ENCODE measurements around the gene LAMA2. TPM values are rescaled to one million over a fixed set of nuclear protein-coding genes. Genes with fewer than 3 reads are reported as not detected.
"Not testable (repeated sequence)": the region's sequence is repeated elsewhere in the genome, so short reads cannot be mapped to it uniquely, and the experiment has no call there.

The LAMA2 gene
- total RNA-seq, 1 donor from 2014 or later: 1.8 TPM

- no peak for DNase-seq (ENCODE audit: low read depth, low spot score)
Measured at GRCh38 chr6:129007701-129008373, 124.9 kb downstream of the LAMA2 start.

GRCh38 chr6:129008591-129008990 is 125.7 kb downstream of the LAMA2 start:
- no peak for DNase-seq (ENCODE audit: low read depth, low spot score)

DNA sequence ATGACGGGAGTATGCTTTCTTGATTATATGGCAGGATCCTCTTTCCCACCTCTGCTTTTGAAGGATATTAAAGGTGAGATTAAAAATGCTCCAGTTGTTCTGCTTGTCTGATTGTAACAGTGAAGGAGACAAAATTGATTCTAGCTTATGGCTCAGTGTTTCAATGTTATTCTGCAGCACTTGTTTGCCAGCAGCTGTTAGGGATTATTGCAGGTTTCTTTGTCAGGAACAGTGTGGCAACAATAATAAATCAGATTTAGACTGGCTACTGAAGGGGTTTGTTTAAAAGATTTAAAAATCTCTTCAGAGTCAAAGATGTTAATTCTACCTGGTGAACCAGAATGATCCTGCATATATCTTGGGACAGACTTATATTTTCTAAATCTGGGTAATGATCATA is 126.9 kb downstream of the LAMA2 start:
- DNase-seq (ENCODE audit: low read depth, low spot score): no peak

DNA sequence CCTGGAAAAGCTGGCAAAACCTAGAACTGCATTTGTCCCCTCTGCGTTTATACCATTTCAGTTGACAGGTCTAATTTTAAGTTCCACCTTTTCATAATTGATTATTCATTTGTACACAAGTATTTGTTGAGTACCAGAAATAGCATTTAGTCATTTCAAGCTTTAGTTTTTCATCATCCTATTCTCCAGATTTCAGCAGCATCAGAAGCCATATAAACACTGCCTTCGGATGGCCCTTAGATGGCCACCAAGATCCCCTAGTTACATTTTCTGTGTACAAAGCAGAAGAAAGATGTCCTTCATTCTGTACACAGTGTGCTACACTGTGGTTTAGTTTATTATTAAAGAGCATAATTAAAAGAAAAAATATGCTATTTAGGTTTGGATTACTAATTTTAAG is 131.4 kb downstream of the LAMA2 start:
- no peak for DNase-seq (ENCODE audit: low read depth, low spot score)

GRCh38 chr6:129015721-129016120 is 132.8 kb downstream of the LAMA2 start:
- no peak for DNase-seq (ENCODE audit: low read depth, low spot score)

GRCh38 chr6:129016844-129017243 is 133.9 kb downstream of the LAMA2 start:
- DNase-seq (ENCODE audit: low read depth, low spot score): no peak

DNA sequence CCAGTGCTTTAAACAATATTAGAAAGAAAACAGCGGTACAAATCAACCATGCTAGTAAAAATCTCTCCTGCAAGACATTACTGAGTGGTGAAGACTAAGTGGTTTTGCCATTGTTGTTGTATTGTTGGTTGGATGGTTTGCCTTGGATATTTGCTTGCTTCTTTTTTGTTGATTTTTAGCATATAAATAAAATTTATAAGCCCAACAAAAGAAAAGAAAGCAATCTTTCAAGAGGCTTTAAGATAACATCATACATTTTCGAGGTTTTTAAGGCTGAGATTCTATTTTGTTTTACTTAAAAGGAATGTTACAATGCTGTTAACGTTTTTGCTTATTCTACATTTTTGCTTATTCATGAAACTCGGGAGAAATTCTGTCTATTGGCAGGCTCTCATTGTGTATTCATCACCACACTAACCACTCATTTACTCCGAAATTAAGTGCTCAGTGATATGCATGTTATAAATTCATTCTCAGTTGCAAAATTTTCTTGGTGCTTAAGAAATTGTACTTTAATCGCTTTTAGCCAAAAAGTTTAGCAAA is 139.1 kb downstream of the LAMA2 start:
- DNase-seq (ENCODE audit: low read depth, low spot score): no peak

- no peak for DNase-seq (ENCODE audit: low read depth, low spot score)
Measured at GRCh38 chr6:129026601-129027000, 143.7 kb downstream of the LAMA2 start.

DNA sequence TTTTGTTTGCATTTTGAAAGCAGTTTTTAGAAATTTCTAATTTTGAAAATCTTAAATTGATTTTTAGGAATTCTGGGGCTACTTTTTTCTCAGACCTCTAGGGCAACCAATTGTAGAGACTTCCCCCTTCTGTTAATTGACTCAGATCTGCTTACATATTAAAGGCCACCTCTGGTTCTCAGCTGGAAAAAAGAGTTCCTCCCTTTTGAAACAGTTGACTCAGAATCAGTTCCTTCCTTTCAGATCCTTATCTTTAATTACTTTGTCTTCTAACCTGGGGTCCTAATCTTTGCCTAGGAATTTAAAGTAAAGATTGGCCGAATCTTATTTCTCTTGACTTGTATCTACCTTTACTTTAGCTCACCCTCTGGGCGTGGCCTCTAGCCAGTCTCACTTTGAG is 146.8 kb downstream of the LAMA2 start:
- no peak for DNase-seq (ENCODE audit: low read depth, low spot score)

- no peak for DNase-seq (ENCODE audit: low read depth, low spot score)
Measured at GRCh38 chr6:129030215-129030614, 147.3 kb downstream of the LAMA2 start.

GRCh38 chr6:129031051-129031599 is 148.2 kb downstream of the LAMA2 start:
- no peak for DNase-seq (ENCODE audit: low read depth, low spot score)

DNA sequence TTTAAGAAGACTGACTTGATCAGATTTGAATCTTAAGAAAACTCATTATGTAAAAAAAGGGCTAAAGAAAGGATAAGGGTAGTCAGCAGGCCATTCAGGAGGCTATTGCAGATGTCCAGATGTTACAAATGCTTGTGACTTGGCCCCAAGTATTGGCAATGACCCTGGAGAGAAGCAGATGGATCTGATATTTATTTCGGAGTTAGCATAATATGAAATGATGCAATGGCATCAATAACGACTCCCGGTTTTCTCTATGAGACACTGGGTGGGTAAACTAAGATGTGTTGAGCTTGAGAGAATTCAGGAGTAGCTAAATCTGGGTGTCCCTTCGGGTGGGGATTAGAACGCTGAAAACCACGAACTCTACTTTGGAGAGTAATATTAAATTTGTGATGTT is 149.7 kb downstream of the LAMA2 start:
- DNase-seq (ENCODE audit: low read depth, low spot score): no peak

DNA sequence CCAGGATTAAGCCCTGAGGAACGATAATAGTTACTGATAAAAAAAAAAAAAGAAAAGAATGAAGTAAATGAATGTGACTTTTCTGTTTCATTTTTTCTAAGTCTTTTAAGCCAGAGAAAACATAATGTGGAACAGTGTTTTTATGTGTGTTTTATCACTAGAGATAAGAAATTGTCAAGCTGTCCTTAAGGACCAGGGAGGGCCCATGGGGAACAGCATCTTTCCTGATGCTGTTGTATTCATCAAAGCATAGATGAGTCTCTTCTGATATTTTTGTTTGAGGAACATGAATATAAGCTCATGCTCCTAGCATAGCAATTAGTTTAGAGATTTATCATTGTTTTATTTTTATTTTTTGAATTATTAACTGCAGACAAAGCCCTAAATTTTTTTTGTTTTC is 150.2 kb downstream of the LAMA2 start:
- DNase-seq (ENCODE audit: low read depth, low spot score): no peak

DNA sequence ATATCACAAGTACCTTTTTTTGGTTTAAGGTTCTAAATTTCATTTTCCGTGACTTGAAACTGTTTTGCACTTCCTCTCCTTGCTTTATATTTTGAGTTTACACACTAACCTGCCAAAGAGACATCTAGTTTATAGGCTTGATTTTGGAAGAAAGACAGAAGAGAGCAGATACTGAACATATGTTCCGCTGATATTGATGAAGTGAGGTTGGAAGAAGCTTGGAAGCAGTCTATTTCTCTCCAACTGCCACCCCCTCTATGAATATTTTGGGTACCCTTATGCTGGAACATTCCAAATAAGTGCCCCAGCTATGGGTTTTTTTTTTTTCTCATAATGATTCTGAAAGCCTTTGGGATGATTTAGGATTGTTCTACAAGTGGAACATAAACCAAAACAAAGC is 150.6 kb downstream of the LAMA2 start:
- no peak for DNase-seq (ENCODE audit: low read depth, low spot score)

- no peak for DNase-seq (ENCODE audit: low read depth, low spot score)
Measured at GRCh38 chr6:129041563-129041962, 158.6 kb downstream of the LAMA2 start.

GRCh38 chr6:129046526-129046925 is 163.6 kb downstream of the LAMA2 start:
- no peak for DNase-seq (ENCODE audit: low read depth, low spot score)

GRCh38 chr6:129047834-129048233 is 164.9 kb downstream of the LAMA2 start:
- no peak for DNase-seq (ENCODE audit: low read depth, low spot score)

DNA sequence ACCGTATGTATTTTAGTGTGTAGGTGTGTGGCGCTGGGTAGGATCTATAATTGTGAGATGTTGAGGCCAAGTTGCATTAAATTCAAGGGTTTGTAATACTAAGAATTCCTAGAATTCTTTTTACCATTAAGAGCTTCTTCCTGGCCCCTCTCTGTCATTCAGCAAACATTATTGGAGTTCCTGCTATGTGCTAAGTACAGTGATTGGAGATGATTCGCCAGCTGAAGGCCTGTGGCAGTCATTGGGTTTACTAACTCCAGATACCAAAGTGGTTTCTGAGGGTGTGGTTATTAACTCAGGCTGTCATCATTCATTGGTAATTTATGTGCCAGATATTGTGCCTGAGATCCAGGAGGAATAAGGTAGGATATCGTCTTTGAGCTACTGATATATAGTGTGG is 167.1 kb downstream of the LAMA2 start:
- DNase-seq (ENCODE audit: low read depth, low spot score): no peak

- not testable (repeated sequence) for DNase-seq (ENCODE audit: low read depth, low spot score)
Measured at GRCh38 chr6:129053143-129053542, 170.2 kb downstream of the LAMA2 start.

DNA sequence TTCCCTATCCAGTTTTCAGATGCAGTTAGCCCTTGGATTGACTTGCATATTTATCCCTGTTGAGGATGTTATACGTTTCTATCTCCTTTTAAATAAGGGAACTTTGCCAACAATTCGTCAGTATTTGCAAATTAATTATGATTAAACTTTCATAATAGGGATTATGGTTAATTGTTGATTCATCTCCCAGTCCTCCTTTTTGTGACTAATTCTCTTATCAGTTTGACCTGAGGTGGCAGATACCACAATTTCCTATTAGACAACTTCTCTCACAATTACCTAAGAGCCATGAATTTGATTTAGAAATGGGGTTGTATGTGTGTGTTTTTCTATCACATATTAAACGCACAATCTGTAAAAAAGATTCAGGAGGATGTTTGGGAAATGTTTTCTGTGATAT is 172.9 kb downstream of the LAMA2 start:
- no peak for DNase-seq (ENCODE audit: low read depth, low spot score)

DNA sequence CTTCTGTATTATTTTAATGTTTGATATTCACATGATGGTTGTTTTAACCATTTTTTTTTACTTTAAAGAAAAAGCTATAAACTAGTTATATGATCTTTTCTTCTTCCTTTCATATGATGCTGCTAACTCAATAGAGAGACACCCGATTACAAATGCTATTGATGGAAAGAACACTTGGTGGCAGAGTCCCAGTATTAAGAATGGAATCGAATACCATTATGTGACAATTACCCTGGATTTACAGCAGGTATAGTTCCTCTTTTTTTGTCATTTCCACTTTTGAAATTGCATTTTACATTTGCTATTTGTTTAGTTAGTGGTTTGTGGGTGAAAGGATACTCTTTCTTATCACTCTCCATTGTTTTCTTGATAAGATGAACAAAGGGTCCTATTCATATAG is 176.7 kb downstream of the LAMA2 start:
- DNase-seq (ENCODE audit: low read depth, low spot score): no peak

- DNase-seq (ENCODE audit: low read depth, low spot score): no peak
Measured at GRCh38 chr6:129069006-129069405, 186.1 kb downstream of the LAMA2 start.

GRCh38 chr6:129073051-129073450 is 190.1 kb downstream of the LAMA2 start:
- no peak for DNase-seq (ENCODE audit: low read depth, low spot score)
